Astrocyte of the spinal cord (primary cell): Measurements from ENCODE around the gene SPACA9.

Experiments
- DNase-seq: peaks from one replicate; pipeline ENCODE4 v3.0.0; 2011; ENCODE audit warnings: low read depth, low spot score
- H3K4me3 ChIP-seq: 2 replicates; pipeline ENCODE4 v1.5.1; 2011; ENCODE audit warnings: low read depth, mild to moderate bottlenecking, low read length, moderate library complexity
- CTCF ChIP-seq: IDR thresholded peaks from 2 replicates; pipeline ENCODE4 v1.5.1; 2012; ENCODE audit warnings: low read depth, mild to moderate bottlenecking, low read length, inconsistent platforms
- in situ Hi-C: cut with HindIII; loops from 2 replicates; pipeline ENCODE4 v1.10.0; 2017; ENCODE audit warnings: low sequenced_read_pairs

SPACA9 gene

DNA sequence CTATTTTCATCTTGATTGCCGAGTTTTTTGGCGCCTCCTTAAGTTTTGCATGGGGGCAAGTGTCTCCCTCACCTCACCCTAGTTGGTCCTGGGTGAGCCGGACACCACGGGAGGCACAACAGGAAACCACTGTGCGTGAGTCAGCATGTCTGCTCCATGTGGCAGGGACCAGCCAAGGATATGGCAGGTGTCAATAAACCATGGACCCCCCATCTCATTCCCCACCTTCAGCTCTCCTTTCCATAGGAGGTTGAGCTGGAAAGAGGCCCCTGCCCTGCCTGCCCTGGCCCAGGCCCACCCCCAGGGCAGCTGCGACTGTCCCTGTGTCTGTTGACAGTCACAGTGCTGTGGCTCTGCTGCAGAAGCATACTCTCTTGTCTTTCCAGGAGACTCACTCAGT, 3.1 kb downstream of the SPACA9 start:
- no peak for TF ChIP-seq CTCF
- no peak for DNase-seq
- in situ Hi-C loops: no loop called here
- H3K4me3 ChIP-seq: no peak overlapping the region

DNA sequence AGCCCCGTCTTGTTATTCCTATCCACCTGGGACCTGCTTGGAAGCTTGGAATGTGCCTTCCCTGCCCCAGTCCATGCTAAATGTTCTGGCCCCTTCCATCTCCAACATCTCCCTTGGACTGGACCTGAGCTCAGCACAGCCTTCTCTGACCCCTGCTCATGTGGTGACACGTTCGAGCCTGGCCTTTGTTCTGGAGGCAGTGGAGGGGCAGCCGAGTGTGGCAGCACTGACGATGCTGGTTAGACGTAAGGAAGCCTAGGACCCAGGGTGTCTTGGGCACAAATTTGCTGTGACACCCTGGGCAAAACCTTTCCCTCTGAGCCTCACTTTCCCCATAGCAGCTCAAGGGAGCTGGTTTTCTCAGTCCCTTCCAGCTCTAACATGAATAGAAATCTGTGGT, 3.9 kb downstream of the SPACA9 start:
- H3K4me3 ChIP-seq: no peak overlapping the region
- no peak for DNase-seq
- in situ Hi-C loops: no loop called here
- no peak for TF ChIP-seq CTCF

DNA sequence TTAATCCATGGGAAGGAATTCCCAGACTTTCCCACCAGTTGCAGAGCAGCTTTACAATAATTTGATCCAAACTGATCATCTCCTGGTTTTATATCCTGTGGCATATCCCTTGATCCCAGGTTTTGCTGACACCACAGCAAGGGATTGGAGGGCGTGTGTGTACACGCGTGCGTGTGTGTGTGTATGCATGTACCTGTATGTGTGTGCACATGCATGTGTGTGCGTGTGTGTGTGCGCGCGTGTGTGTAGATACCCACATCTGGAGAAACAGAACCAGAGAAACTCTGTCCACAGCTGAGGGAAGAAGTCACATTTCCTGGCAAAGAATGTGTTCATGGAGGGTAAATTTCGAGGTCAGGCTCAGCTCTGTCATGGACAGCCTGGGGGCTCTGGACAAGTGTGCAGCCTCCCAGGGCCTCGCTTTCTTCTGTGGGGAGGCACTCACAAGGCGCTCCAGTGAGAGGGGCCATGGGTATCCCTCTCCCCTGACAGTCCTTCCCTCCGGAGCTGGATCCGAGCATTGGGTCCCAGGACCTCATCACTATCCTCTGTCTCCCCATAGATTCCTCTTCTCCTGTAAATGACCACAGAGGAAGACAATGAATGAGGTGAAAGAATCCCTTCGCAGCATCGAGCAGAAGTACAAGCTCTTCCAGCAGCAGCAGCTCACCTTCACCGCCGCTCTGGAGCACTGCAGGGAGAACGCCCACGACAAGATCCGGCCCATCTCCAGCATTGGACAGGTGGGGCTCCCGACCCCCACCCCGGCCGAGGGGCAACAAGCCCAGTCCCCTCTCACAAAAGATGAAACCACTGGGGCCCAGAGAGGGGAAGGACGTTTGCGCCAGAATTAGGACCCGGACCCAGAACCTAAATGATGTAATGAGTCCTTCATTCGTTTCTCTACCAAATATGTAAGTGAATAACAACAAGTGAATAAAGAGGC, 4.9 kb downstream of the SPACA9 start:
- in situ Hi-C loops: no loop called here
- H3K4me3 ChIP-seq: no peak overlapping the region
- no peak for TF ChIP-seq CTCF
- DNase-seq: no peak

GRCh38 chr9:132885720-132886333, 7.1 kb downstream of the SPACA9 start:
- no peak for TF ChIP-seq CTCF
- H3K4me3 ChIP-seq: no peak overlapping the region
- in situ Hi-C loops: no loop called here
- no peak for DNase-seq

GRCh38 chr9:132886334-132886725, 7.6 kb downstream of the SPACA9 start:
- in situ Hi-C loops: no loop called here
- no peak for TF ChIP-seq CTCF
- no peak overlapping the region for H3K4me3 ChIP-seq
- no peak for DNase-seq

DNA sequence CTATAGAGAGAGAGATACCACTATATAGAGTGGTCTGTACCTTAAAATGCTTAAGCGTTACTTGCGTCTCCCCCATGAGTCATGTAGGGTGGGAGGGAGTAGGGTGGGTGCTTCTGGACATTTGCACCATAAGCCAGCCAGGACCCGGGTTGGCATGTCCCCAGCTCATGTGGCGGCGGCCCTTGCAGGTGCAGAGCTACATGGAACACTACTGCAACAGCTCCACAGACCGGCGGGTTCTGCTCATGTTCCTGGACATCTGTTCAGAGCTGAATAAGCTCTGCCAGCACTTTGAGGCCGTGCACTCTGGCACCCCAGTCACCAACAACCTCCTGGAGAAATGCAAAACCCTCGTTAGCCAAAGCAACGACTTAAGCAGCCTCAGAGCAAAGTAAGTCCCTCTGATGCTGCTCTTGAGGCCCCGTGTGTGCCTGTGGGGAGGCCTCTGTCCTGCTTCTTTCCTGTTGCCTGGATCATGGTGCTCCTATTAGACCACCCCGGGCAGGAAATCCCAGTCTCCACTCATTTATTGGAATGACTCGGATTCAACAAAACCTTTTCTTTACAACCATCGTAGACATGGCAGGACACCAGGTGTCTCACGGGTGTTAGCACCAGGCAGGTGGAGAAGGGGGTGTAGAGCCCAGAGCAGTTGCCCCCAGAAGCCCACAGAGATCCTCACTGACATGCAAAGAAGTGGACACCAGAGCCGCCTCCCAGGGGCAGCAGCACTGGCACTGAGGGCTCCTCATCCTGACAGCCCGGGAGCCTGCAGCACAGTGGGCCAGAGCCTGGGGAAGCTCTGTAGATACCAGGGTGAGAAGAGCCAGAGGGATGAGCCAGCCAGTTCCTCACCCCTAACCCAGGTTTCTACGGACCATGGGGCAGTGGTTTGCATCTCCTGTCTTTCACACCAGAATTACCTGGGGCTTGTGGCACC, 8.8 kb downstream of the SPACA9 start:
- in situ Hi-C loops: no loop called here
- no peak overlapping the region for H3K4me3 ChIP-seq
- no peak for TF ChIP-seq CTCF
- no peak for DNase-seq
